ENCODE data around the gene SDK2. TPM values are rescaled to one million over a fixed set of nuclear protein-coding genes. Genes with fewer than 3 reads are reported as not detected.

The SDK2 gene
- total and polyA plus RNA-seq, 2 of the 4 experiments (the other 2 are of a cell fraction), result under 0.01 to 0.03 TPM

DNA sequence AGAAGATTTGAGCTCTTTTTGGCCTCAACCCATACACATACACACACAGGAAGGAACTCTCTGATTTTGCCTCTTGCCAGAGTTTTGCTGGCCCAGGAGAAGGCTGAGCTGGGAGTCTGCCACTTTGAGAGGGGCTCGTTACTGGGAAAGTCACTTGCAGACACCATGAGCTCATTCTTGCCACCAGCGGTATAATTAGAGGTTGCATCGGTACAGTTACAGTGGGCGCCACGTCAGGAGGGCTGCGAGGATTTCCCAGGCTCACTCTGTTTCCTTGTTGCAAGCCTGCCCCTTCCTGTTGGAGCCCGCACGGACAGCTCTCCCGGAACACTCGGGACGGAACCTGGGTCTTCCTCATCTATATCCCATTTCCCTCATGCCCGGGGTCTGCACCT is 3.1 kb upstream of the SDK2 start:
- POLR2A ChIA-PET (ENCODE audit: unreplicated experiment), result no interaction called here
- TF ChIP-seq RAD21 (IDR thresholded peaks at IDR 0.05; ENCODE audit: low read length) (no peak), MAZ (IDR thresholded peaks at IDR 0.05; ENCODE audit: borderline replicate concordance, low read depth, low read length) (no peak), RCOR1 (IDR thresholded peaks at IDR 0.05; ENCODE audit: insufficient replicate concordance, low read length) (no peak), BHLHE40 (IDR thresholded peaks at IDR 0.05; ENCODE audit: low read depth, low read length) (no peak), CEBPB (IDR thresholded peaks at IDR 0.05; ENCODE audit: low read depth, low read length) (no peak), RFX5 (IDR thresholded peaks at IDR 0.05; ENCODE audit: low read depth, low read length) (no peak), MAFK (IDR thresholded peaks at IDR 0.05; ENCODE audit: low read depth, low read length) (no peak), CHD1 (IDR thresholded peaks at IDR 0.05; ENCODE audit: low read depth, low read length) (no peak), POLR2A (IDR thresholded peaks at IDR 0.05; ENCODE audit: low read depth, low read length) (no peak), MXI1 (IDR thresholded peaks at IDR 0.05; ENCODE audit: borderline replicate concordance, low read depth, low read length) (no peak), NFE2L2 (IDR thresholded peaks at IDR 0.05; ENCODE audit: low read depth, low read length) (no peak)
- TF ChIP-seq, protein P1, sequence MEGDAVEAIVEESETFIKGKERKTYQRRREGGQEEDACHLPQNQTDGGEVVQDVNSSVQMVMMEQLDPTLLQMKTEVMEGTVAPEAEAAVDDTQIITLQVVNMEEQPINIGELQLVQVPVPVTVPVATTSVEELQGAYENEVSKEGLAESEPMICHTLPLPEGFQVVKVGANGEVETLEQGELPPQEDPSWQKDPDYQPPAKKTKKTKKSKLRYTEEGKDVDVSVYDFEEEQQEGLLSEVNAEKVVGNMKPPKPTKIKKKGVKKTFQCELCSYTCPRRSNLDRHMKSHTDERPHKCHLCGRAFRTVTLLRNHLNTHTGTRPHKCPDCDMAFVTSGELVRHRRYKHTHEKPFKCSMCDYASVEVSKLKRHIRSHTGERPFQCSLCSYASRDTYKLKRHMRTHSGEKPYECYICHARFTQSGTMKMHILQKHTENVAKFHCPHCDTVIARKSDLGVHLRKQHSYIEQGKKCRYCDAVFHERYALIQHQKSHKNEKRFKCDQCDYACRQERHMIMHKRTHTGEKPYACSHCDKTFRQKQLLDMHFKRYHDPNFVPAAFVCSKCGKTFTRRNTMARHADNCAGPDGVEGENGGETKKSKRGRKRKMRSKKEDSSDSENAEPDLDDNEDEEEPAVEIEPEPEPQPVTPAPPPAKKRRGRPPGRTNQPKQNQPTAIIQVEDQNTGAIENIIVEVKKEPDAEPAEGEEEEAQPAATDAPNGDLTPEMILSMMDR (conservative IDR thresholded peaks at IDR 0.05; ENCODE audit: low read depth, low read length), result no peak
- TF ChIP-seq, protein P2, sequence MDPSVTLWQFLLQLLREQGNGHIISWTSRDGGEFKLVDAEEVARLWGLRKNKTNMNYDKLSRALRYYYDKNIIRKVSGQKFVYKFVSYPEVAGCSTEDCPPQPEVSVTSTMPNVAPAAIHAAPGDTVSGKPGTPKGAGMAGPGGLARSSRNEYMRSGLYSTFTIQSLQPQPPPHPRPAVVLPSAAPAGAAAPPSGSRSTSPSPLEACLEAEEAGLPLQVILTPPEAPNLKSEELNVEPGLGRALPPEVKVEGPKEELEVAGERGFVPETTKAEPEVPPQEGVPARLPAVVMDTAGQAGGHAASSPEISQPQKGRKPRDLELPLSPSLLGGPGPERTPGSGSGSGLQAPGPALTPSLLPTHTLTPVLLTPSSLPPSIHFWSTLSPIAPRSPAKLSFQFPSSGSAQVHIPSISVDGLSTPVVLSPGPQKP (IDR thresholded peaks at IDR 0.05; ENCODE audit: borderline replicate concordance, low read depth, low read length), result no peak
- Histone ChIP-seq H2BK20ac (ENCODE audit: low read depth, low read length) (no peak overlapping the region), H3K9me3 (ENCODE audit: control insufficient read depth, insufficient read depth, low read length) (no peaks in the 10 kb centered on the region), H4K20me1 (ENCODE audit: insufficient read depth, low read length) (no peaks in the 10 kb centered on the region), H2BK15ac (ENCODE audit: low read depth, low read length) (no peak overlapping the region), H3K56ac (ENCODE audit: extremely low read depth, insufficient read depth, low read length) (no peak overlapping the region), H4K91ac (ENCODE audit: insufficient read depth, low read depth, low read length) (no peak overlapping the region), H3K36me3 (ENCODE audit: control insufficient read depth, insufficient read depth, low read length) (no peaks in the 10 kb centered on the region), H2BK5ac (ENCODE audit: low read depth, low read length, poor library complexity, severe bottlenecking) (no peak overlapping the region), H2AK9ac (replicated peaks; ENCODE audit: low read depth, low read length, poor library complexity) (no peak overlapping the region), H3K18ac (ENCODE audit: low read depth, low read length) (no peak overlapping the region), H3K27ac (ENCODE audit: insufficient read depth, low read length) (no peak overlapping the region), H2AK5ac (ENCODE audit: low read depth, low read length) (no peak overlapping the region), H3K27me3 (ENCODE audit: control insufficient read depth, insufficient read depth, low read length) (peaks cover 28% of the 10 kb centered on the region), H2BK120ac (ENCODE audit: low read depth, low read length) (no peak overlapping the region), H3K23ac (ENCODE audit: low read depth, low read length) (no peak overlapping the region), H3K4ac (ENCODE audit: low read depth, low read length) (no peak overlapping the region), H3K9ac (ENCODE audit: low read depth, low read length) (no peak overlapping the region), H3K4me2 (ENCODE audit: low read depth, low read length) (no peak overlapping the region), H4K8ac (ENCODE audit: low read depth in 2 of 2, low read length in 2 of 2) (no peak overlapping the region), H2AFZ (replicated peaks; ENCODE audit: low read length, poor library complexity) (no peak overlapping the region), H3K9me1 (ENCODE audit: insufficient read depth, low read length) (no peaks in the 10 kb centered on the region), H3K4me1 (ENCODE audit: control insufficient read depth, insufficient read depth, low read length) (no peaks in the 10 kb centered on the region), H3K4me3 (ENCODE audit: insufficient read depth, low read depth, low read length) (no peak overlapping the region), H4K5ac (ENCODE audit: low read depth, low read length) (no peak overlapping the region), H3K14ac (replicated peaks; ENCODE audit: low read depth, low read length) (no peak overlapping the region), H3K79me1 (ENCODE audit: low read depth in 1 of 2, low read length in 2 of 2) (no peaks in the 10 kb centered on the region)
- no TSS peak for BruUV-seq (replicated peaks)
- in situ Hi-C loops (cut with MboI; ENCODE audit: low sequenced_read_pairs) (no loop called here), intact Hi-C loops (cut with micrococcal nuclease) (no loop called here), dilution Hi-C loops (cut with HindIII; ENCODE audit: low sequenced_read_pairs, unreplicated experiment) (no loop called here)
- DNase-seq, result no peak
- CTCF ChIA-PET, result no interaction called here
- ATAC-seq (ENCODE audit: low read depth), result no peak
- WGBS, 2 experiments (ENCODE audit: extremely low coverage in 2 of 2, insufficient read length in 1 of 2), result 74% methylated on average over 5 of the region's 12 CpGs; no CpG with 5 or more reads in 1 of the 2 experiments
